Ishikawa (cell line): Measurements from ENCODE around the gene RNF150.

Experiments used
- CEBPB ChIP-seq: IDR thresholded peaks from 2 replicates; pipeline ENCODE4 v1.6.1; 2012
- CREB1 ChIP-seq: IDR thresholded peaks from 2 replicates; pipeline ENCODE4 v1.6.1; 2012; ENCODE audit warnings: low read depth
- EGR1 ChIP-seq: IDR thresholded peaks from 2 replicates; pipeline ENCODE4 v1.6.1; 2012
- FOXM1 ChIP-seq: IDR thresholded peaks from 2 replicates; pipeline ENCODE4 v1.6.1; 2012; ENCODE audit warnings: low read depth, borderline replicate concordance
- NFIC ChIP-seq: IDR thresholded peaks from 2 replicates; pipeline ENCODE4 v1.6.1; 2012
- RAD21 ChIP-seq: IDR thresholded peaks from 2 replicates; pipeline ENCODE4 v1.6.1; 2012; ENCODE audit warnings: low read depth
- TAF1 ChIP-seq: IDR thresholded peaks from 2 replicates; pipeline ENCODE4 v1.6.1; 2012; ENCODE audit warnings: low read depth, mild to moderate bottlenecking
- TCF12 ChIP-seq: IDR thresholded peaks from 2 replicates; pipeline ENCODE4 v1.6.1; 2012; ENCODE audit warnings: low read depth
- TEAD4 ChIP-seq: IDR thresholded peaks from 2 replicates; pipeline ENCODE4 v1.6.1; 2012
- YY1 ChIP-seq: IDR thresholded peaks from 2 replicates; pipeline ENCODE4 v1.6.1; 2012; ENCODE audit warnings: low read depth
- ZBTB7A ChIP-seq: IDR thresholded peaks from 2 replicates; pipeline ENCODE4 v1.6.1; 2012; ENCODE audit warnings: low read depth
- TF ChIP-seq, protein P1 (sequence below): IDR thresholded peaks from 2 replicates; pipeline ENCODE4 v1.6.1; 2012
- TF ChIP-seq, protein P2 (sequence below): IDR thresholded peaks from 2 replicates; pipeline ENCODE4 v1.6.1; 2012; ENCODE audit warnings: low read depth, mild to moderate bottlenecking
- TF ChIP-seq, protein P3 (sequence below): IDR thresholded peaks from 2 replicates; pipeline ENCODE4 v1.6.1; 2012

The RNF150 gene

DNA sequence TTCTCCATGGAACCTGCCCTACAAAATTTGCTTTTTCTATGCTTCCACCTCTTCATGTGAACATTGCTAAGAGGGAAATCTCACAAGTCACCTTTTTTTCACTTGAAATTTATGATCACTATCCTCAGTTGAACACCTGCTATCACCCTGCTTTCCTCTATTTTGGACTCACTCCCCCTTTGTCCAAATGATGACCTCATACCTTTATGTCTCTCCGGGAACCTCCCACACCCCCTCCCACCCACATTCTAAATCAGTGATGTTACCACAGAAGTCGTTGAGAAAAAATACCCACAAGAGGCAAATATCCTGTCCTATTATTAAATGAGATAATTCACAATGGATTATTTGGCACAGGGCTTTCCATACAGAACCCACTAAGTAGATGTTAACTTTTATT lies 156.5 kb downstream of the RNF150 start:
- TF ChIP-seq YY1 (no peak), NFIC (no peak), CEBPB (no peak), CREB1 (no peak), TCF12 (no peak)
- TF ChIP-seq, protein P1, sequence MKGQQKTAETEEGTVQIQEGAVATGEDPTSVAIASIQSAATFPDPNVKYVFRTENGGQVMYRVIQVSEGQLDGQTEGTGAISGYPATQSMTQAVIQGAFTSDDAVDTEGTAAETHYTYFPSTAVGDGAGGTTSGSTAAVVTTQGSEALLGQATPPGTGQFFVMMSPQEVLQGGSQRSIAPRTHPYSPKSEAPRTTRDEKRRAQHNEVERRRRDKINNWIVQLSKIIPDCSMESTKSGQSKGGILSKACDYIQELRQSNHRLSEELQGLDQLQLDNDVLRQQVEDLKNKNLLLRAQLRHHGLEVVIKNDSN: no peak

DNA sequence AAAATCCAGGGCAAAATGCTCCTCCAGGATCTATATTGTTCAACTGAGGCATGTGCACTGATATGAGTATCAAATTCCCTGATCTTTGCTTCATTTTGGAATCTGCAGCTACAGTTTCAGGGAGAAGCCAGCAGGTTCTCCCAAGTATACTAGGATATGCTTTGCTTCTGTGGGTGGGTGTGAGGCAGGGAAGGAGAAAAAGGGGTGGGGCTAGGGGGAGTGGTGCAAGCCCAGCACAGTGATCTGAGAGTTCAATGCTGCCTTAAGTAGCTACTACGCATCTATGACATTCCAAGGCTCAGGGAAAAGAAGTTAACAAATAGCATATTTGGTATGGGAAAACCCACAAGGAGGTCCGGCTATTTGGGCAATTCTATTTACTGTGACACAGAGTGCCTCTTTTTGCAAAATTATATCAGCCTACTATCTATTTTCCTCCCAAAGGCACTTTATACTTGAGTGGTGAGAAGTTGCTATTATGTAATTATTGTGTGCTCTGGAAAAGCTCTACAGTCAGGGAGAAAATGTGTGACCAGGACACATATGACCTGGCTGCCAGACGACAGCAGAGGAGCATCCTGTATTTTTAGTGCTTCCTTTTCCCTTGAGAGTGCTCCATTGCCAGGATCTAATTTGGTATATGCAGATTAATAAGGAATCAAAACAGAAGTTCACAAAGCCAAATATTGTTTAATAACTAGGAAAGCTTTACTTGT lies 162.0 kb downstream of the RNF150 start:
- TF ChIP-seq YY1 (no peak), TEAD4 (no peak), CREB1 (no peak)
- TF ChIP-seq, protein P2, sequence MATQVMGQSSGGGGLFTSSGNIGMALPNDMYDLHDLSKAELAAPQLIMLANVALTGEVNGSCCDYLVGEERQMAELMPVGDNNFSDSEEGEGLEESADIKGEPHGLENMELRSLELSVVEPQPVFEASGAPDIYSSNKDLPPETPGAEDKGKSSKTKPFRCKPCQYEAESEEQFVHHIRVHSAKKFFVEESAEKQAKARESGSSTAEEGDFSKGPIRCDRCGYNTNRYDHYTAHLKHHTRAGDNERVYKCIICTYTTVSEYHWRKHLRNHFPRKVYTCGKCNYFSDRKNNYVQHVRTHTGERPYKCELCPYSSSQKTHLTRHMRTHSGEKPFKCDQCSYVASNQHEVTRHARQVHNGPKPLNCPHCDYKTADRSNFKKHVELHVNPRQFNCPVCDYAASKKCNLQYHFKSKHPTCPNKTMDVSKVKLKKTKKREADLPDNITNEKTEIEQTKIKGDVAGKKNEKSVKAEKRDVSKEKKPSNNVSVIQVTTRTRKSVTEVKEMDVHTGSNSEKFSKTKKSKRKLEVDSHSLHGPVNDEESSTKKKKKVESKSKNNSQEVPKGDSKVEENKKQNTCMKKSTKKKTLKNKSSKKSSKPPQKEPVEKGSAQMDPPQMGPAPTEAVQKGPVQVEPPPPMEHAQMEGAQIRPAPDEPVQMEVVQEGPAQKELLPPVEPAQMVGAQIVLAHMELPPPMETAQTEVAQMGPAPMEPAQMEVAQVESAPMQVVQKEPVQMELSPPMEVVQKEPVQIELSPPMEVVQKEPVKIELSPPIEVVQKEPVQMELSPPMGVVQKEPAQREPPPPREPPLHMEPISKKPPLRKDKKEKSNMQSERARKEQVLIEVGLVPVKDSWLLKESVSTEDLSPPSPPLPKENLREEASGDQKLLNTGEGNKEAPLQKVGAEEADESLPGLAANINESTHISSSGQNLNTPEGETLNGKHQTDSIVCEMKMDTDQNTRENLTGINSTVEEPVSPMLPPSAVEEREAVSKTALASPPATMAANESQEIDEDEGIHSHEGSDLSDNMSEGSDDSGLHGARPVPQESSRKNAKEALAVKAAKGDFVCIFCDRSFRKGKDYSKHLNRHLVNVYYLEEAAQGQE: no peak

DNA sequence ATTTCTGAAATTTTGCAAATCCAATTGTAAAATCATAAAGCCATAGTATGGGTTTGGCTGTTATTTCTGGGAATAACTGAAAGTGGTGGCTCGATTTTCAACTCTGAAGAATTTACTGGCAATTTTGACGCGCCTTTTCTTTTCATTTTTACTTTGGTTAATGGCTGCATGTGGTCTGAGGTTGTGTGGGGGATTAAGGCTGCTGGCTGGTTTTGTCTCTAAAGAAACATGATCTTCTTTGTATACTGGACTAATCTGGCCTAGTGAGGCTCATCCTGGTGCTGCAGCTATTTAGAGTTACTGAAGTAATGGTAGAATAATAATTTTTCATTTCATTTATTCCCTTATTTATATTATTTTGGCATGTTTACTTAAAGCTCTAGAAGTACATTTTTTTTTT lies 164.0 kb downstream of the RNF150 start:
- TF ChIP-seq NFIC (no peak), FOXM1 (no peak), RAD21 (no peak), TCF12 (no peak), ZBTB7A (no peak)
- TF ChIP-seq, protein P3, sequence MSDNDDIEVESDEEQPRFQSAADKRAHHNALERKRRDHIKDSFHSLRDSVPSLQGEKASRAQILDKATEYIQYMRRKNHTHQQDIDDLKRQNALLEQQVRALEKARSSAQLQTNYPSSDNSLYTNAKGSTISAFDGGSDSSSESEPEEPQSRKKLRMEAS: no peak

DNA sequence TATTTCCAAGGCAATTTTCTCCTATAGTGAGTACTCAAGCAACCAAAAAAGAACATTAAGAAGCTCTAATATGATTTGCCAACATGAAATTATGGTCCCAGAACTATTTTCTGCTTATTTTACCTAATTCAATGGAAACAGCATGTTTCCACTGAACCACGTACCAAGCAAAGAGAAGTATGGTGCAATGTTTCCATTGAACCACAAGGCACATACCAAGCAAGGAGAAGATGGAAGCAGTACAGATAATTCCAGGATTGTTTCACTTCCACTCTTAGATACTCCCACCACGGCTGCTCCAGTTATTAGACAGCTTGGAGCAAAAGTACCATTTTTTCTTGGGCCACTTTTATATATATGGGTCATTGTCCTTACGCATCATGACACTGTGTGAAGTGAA lies 164.9 kb downstream of the RNF150 start:
- TF ChIP-seq, protein P2: no peak
- no peak for TF ChIP-seq YY1
- TF ChIP-seq NFIC: no peak
- TF ChIP-seq TCF12: no peak
- no peak for TF ChIP-seq RAD21
- no peak for TF ChIP-seq ZBTB7A
- TF ChIP-seq TAF1: no peak
- no peak for TF ChIP-seq TEAD4
- no peak for TF ChIP-seq EGR1

DNA sequence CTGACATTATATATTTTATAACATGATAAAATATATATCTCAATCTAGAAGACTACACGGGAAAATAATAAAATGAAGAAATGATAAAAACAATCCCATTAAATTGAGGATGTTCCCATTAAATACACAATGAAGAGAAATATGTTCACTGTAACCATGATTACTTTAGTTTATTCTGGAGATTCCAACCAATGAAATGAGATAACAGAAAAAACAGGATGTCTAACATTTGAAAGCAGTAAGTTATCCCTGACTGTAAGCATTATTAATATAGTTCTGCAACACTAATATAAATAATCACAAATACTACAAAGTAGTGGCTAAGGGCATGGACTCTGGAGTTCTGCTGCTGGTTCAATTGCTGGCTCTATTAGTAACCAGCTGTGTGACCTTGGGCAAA lies 169.4 kb downstream of the RNF150 start:
- TF ChIP-seq TAF1 (no peak), CEBPB (no peak)
- TF ChIP-seq, protein P1: no peak

DNA sequence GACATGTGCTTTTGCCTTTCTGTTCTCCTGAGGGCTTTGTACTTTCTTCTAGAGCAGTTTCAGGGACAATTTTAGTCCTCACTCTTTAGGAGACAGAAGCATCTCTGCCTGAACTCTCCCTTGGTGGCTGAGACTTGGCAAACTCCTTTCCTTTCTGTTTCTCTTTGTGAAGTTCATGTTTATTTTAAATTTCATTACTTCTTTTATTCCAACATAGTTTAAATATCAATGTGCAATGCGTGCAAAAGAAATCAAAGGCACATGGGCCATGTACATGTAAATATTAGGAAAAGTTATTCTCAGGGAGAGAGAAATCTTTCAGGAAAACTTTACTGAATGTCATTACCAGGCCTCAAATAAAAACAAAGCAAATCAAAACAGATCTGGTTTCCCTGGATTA lies 177.6 kb downstream of the RNF150 start:
- TF ChIP-seq FOXM1: no peak
- TF ChIP-seq CEBPB: no peak
- TF ChIP-seq CREB1: no peak
- no peak for TF ChIP-seq ZBTB7A
- no peak for TF ChIP-seq TAF1
- TF ChIP-seq, protein P2: no peak
- no peak for TF ChIP-seq NFIC
